Vagina (tissue), 2 donors: ENCODE results near the gene FSD1L.

ENCODE experiments used
- POLR2A ChIP-seq, 2 donors: fragments of 450-650 bp; IDR thresholded peaks; one replicate each; pipeline ENCODE4 v1.6.1; 2017; ENCODE audit warnings: antibody characterized with exemption in 2 of 2, mild to moderate bottlenecking in 2 of 2, moderate library complexity in 2 of 2
- POLR2AphosphoS5 ChIP-seq, 2 donors: sonication (generic); formaldehyde crosslinking; IDR thresholded peaks; one replicate each; pipeline ENCODE4 v1.9.0; 2017; ENCODE audit warnings: antibody characterized with exemption in 2 of 2, mild to moderate bottlenecking in 2 of 2, low read depth in 1 of 2; ENCODE audit not compliant: insufficient read depth in 1 of 2
- TF ChIP-seq, protein P1 (sequence below), 3 experiments: fragments of 450-650 bp in 2 of 3; fragments of 200-600 bp in 1 of 3; sonication (generic) in 1 of 3; IDR thresholded peaks; one replicate each; pipeline ENCODE4 v1.5.1; 2017 to 2019; ENCODE audit warnings: antibody characterized with exemption in 3 of 3, mild to moderate bottlenecking in 2 of 3, moderate library complexity in 2 of 3

DNA sequence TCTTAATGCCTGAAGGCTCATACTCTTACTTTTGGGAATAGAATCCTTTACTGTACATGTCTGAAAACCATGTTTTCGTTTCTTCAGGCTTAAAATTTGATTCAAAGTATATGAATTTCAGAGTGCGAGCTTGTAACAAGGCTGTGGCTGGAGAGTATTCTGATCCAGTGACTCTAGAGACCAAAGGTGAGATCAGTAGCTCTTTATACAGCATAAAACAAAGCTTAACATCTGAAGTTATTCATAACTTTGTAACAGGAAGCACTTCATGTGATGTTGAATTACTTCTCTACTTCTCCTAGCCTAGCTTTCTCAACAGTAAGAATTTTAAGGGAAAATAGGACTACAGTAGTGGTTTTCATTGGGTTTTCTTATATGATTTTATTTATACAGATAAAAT lies 60.7 kb downstream of the FSD1L start:
- TF ChIP-seq, protein P1, sequence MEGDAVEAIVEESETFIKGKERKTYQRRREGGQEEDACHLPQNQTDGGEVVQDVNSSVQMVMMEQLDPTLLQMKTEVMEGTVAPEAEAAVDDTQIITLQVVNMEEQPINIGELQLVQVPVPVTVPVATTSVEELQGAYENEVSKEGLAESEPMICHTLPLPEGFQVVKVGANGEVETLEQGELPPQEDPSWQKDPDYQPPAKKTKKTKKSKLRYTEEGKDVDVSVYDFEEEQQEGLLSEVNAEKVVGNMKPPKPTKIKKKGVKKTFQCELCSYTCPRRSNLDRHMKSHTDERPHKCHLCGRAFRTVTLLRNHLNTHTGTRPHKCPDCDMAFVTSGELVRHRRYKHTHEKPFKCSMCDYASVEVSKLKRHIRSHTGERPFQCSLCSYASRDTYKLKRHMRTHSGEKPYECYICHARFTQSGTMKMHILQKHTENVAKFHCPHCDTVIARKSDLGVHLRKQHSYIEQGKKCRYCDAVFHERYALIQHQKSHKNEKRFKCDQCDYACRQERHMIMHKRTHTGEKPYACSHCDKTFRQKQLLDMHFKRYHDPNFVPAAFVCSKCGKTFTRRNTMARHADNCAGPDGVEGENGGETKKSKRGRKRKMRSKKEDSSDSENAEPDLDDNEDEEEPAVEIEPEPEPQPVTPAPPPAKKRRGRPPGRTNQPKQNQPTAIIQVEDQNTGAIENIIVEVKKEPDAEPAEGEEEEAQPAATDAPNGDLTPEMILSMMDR (IDR thresholded peaks at IDR 0.05), result no peak
- no peak for TF ChIP-seq POLR2AphosphoS5 (IDR thresholded peaks at IDR 0.05; ENCODE audit: insufficient read depth in 1 of 2, low read depth in 1 of 2)
- no peak for TF ChIP-seq POLR2A (IDR thresholded peaks at IDR 0.05)
